ENCODE data around the gene CACFD1.

CACFD1 gene

DNA sequence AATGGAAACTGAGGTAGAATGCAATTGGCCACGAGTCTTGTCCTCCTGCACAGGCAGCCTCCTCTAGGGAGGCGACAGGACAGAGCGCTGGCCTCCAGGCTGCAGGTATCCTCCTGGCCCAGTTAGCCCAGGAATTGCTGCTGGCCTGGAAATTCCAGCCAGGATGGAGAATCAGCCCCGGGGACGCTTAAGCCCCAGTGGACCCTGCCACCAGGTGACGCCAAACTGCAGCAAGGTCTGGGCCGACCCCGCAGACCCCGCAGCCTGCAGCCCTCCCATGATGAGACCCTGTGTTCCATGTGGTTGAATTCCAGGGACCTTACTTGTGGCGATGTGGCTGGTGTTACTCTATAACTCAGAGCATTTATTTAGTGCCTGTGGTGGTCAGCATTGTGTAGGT is 7.3 kb downstream of the CACFD1 start:
- DNase-seq, result no peak

DNA sequence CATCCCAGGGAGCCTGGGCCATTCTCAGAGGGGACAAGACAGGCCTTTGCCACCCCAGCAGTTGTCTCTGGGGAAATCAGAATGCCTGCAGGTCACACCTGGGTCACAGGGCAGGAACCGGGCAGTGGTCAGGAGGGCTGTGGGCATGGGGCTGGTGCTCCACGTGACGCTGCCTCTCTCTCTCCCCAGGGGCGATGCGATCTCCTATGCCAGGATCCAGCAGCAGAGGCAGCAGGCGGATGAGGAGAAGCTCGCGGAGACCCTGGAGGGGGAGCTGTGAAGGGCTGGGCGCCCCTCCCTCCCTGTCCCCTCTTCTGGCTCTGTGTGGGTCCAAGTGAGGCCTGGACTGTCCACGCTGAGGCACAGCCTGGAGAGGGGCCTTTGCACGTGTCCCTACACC is 8.6 kb downstream of the CACFD1 start:
- DNase-seq, result no peak

DNA sequence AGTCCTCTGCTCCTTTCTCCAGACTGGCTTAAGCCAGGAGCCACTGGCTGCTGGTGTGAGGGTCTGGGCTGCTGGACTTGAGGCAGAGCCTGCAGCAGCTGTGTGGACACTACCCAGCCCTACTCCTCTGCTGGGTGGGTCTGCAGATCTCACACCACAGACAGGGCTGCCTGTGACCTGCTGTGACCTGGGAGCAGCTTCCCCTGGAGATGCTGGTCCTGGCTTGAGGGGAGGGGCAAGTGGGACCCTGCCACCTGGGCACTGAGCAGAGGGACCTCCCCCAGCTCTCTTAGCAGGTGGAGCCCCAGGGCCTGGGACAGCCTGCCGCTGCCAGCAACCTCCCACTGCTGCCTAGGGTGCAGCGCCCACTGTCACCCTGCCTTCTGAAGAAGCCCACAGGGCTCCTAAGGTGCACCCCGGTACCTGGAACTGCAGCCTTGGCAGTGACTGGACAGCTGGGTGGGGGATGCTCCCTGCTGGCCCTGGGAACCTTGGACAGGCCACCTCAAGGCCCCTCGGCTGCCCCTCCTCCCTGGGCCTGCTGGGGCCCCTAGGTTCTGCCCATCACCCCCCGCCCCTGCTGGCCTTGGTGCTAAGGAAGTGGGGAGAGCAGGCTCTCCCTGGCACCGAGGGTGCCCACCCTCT is 9.1 kb downstream of the CACFD1 start:
- DNase-seq, result no peak

GRCh38 chr9:133470427-133470924 is 10.7 kb downstream of the CACFD1 start:
- no peak for DNase-seq

- DNase-seq, result no peak
Observed at GRCh38 chr9:133470988-133471387, 11.2 kb downstream of the CACFD1 start.

DNA sequence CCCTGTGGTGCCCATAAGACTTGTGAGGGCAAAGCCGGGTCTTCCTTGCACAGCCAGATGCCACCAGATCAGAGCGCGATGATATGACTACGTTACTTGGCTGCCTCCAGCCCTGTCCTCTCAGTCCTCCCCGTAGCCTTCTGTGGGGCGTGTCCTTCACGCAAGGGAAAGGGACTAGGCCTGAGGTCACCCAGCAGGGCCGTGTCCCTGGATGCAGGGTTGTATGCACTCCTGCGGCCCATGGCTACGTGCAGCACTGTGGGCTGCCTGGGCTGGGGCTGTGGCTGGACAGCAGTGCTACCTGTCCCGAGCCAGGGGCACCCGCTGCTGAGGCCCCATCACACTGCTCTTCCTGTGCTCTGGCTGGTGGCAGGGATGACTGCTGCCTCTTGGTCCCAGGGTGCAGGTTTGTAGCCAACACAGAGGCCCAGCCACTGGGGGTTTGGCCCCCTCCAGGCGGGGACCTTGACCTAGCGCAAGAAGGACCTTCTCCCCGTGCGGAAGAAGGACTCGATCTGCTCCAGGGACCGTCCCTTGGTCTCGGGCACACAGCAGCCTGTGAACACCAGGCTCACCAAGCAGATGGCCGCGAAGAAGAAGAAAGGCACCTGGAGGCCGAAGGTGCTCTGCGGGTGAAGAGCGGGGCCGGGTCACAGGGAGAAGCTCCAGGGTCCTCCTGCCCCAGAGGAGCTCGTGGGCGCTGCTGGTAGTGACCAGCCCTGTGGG is 11.9 kb downstream of the CACFD1 start:
- DNase-seq, result no peak

- DNase-seq, result no peak
Observed at GRCh38 chr9:133472277-133472645, 12.5 kb downstream of the CACFD1 start.

GRCh38 chr9:133472753-133473378 is 13.1 kb downstream of the CACFD1 start:
- DNase-seq, result no peak

DNA sequence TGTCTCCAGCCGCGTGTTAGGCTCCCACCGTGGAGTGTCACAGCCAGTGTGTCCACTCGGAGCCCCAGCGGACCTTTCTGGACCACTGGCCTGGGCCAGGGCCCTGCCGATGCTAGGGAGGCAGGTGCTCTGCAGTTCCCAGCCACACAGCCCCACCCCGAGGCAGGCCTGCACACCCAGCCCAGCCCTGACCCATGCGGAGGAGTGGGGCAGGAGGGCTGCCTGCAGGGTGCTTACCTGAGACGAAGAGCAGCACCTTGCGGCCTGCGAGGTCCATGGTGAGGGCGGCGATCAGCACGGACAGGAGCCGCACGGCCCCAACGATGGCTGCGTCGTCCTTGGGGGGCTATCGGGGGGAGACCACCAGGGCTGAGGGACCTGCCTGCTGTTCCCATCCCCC is 14.0 kb downstream of the CACFD1 start:
- no peak for DNase-seq

GRCh38 chr9:133474215-133474614 is 14.4 kb downstream of the CACFD1 start:
- DNase-seq, result no peak

- DNase-seq, result no peak
Observed at GRCh38 chr9:133474853-133475252, 15.1 kb downstream of the CACFD1 start.

DNA sequence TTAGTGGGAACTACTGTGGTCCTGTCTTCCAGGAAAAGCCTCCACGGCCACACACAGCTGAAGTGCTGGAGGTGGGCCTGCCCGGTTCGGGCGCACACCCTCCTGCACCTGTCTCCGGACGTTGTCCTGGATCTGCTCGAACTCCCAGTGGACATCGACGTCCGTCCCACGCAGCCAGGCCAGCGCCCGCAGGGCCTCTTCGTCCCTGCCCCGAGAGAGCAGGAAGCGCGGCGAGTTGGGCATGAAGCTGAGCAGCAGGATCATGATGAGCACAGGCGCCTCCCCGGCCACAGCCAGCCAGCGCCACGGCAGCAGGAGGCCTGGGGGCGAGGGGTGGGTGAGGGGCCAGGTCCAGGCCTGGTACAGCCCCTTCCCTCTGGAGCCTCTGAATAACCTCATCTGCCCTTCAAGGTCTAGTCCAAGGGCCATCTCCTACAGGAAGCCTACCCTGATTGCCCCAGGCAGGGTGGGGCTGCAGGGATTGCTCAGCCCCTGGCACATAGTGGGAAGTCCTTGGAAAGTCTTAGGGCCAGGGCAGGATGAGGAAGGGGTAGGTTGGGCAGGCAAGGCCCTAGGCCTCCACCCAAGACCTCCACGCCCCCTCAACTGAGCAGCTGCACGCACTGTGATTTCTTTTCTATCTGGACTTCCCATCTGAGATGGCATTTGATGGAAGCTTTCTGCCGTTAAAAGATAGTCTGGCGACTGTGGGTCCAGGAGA is 15.7 kb downstream of the CACFD1 start:
- no peak for DNase-seq

- no peak for DNase-seq
Observed at GRCh38 chr9:133476036-133476931, 16.5 kb downstream of the CACFD1 start.

DNA sequence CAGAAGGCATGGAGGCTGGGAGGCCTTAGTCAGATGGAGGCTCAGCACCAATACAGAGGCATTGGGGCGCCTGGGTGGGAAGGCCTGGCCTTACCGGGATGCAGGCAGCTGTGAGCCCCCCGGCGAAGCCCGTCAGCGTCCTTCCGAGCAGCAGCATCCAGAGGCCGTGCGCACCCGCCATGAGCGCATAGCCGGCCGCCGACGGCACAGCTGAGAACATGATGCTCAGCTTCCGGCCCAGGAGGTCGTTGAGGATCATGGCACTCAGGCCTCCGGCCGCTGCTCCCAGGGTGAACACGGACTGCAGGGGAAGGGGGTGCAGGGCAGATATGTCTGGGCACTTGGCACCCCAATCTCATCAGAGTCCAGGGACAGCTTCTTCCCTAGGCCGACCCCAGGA is 17.2 kb downstream of the CACFD1 start:
- no peak for DNase-seq

DNA sequence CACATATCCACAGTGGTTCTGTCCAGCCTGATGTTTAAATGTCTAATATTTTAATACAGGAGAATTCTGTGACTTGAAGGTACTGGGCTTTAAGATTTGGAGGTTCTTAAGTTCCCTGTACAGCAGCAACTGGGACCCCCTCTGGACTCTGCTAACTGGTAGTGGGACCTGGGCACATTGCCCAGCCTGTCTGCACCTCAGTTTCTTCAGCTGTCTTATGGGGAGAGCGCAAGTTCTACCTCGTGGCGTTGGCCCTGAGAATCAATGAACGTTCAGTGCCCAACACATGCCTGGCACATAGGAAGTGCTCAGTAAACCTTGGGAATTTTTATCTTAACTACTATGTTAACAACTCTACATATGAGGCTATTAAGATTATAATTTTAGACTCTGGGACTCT is 17.7 kb downstream of the CACFD1 start:
- no peak for DNase-seq

- DNase-seq, result no peak
Observed at GRCh38 chr9:133477992-133478850, 18.4 kb downstream of the CACFD1 start.

DNA sequence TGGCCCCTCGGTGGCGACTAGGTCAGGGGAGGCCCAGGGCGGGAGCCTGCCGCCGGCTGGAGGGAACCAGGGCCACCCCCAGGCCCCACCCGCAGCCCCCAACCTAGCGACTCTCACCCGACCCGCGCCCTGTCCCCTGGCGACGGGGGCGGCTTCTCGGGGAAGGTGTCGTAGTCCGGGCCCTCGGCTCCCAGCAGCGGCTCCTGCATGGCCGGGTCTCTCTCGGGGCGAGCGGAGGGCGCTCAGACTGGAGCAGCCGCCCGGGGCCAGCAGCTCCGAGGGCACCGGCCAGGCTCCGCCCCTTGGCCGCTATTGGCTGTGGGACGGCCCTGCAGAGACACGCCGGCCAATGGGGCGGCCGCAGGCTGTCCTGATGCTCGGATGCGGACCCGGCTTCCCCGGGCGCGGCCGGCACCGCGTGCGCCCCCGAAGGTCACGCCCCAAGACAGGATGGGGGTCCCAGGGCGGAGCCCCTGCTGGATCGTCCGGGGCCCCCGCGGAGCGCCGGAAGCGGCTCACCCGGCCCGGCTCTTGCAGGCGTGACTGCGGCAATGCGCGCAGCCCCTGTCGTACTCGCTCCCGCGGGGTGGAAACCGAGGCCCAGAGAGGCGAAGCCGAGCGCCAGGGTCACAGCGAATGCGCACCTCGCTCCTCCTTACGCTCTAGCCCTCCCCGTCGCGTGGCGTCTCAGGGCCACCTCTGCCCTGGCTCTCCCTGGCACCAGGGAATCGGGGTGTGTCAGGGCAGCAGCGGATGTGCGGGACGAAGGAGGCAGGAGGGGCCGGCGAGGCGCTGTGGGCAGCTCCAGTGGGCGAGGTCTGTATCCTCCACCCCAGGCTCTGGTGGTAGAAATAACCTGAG is 19.3 kb downstream of the CACFD1 start, which contains the start of gene SLC2A6:
Gene SLC2A6, minus strand, starts transcription at position 249 of the 861 bp plus-strand sequence. Its CDS starts 40 bp downstream, at position 209.
- peak; percentile 39 for DNase-seq

GRCh38 chr9:133483611-133484010 is 23.8 kb downstream of the CACFD1 start:
- DNase-seq, result no peak

DNA sequence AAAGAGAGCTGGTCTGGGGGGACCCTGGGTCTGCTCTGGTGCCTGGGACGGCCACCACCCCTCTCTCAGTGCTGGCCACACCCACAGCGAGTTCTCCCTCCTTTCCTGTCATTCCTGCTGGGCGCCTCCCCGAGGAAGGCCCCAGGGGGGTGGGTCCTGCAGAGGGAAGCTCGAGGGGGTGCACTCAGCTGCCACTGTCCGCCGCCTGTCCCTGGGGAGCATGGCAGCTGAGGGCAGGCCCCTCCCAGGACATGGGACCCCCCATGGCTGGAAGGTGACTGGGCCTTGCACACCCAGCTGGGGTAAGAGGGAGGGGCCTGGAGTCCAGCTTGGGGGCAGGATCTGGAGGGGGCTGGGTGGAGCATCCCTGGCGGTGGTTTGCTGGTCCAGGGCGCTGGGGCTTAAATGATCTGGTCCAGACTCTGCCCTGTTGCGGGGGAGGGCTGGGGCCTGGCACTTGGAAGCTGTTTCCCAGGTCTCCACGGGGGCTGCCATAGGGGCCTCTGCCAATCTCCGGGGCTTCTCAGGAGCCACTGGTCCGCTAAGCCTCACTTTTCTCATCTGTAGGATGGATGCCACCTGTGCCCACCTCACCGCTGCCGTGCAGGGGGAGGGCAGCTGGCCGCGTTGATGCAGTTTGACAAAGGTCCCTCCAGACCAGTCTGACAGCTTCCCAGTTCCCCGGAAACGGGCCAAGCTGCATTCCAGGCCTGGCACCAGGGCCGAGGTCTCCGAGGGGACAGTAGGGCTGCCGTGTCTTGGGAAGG is 25.1 kb downstream of the CACFD1 start:
- DNase-seq, result no peak

Measured in NCI-H1417 treated with DMSO at 0.1 percent for 48 hours (cell line).